GM18870 (cell line): Measurements from ENCODE around the gene C6orf132.

Experiments
- ATAC-seq: cut with Tn5 transposase; IDR thresholded peaks from one replicate; pipeline ENCODE4 v1.9.1; 2021; ENCODE audit warnings: moderate library complexity; ENCODE audit not compliant: unreplicated experiment

The C6orf132 gene

DNA sequence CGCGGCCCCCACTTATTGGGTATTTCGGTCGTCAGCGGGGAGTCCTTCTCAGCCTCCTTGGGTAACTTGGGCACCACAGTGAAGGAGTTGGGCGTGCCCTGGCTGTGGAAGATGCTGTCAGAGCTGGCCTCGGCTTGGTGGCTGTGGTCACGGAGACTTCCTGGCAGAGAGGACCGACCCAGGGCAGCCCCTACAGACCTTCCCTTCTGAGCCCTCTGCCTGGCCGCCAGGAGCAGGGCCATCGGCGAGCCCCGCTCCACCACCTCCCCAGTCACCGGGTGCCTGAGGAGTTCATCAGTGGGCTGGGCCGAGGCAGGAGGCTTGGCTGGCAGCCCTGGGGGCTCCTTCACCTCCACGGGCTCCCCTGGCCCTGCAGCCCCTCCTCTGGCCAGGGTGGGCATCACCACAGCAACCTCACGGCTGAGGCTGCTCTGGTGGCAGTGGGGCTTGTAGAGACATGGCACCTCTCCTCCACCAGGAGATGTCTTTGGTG is 37.2 kb downstream of the C6orf132 start:
- ATAC-seq = no peak

DNA sequence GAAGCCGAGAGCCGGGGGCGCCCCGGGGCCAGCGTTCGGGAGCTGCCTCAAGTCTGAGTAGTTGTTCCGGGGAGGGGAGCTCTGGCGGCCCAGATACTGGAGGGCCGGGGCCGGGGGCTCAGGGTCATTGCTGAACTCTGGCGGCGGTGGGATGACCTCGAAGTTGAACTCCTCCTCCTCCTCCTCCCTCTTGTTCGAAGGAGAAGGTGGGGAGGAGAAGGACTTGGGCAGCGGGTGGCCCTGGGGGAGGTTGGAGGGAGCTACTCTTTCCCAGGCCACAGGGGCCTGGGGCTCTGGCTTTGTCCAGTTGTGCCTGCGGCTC is 37.7 kb downstream of the C6orf132 start:
- ATAC-seq = no peak

DNA sequence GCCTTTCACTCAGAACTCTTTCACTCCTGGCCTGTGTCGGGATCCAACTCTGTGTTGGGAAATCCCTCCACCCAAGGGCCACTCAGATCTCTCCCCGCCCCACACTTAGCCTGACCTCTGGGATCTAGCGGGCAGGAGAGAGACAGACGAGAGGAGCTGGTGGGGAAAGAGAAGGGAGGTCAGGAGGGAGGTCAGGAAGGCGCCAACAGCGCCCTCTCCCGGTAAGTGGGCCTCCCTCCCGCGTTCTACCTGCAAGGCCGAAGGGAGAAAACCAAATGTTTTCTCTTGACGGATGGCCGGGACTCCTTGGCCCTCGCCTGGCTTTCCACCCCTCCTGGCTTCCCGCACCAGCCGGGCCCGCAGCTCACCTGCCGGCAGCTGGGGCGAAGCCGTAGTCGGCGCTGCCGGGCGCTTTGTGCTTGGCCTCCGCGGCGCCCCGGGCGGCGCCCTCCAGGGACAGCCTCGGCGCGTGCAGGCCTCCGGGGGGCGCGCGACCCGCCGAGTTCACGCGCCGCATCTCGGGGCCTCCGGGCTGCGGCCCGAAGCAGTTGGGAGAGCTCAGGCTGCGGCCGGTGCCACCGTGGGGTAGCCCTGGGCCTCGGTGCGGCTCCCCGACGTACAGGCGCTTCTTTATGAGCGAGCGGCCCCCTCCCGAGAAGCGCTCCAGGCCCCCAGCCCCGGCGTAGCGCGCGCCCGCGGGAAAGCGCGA is 38.2 kb downstream of the C6orf132 start:
- no peak for ATAC-seq

- no peak for ATAC-seq
Observed at GRCh38 chr6:42103753-42104094, 38.7 kb downstream of the C6orf132 start.

DNA sequence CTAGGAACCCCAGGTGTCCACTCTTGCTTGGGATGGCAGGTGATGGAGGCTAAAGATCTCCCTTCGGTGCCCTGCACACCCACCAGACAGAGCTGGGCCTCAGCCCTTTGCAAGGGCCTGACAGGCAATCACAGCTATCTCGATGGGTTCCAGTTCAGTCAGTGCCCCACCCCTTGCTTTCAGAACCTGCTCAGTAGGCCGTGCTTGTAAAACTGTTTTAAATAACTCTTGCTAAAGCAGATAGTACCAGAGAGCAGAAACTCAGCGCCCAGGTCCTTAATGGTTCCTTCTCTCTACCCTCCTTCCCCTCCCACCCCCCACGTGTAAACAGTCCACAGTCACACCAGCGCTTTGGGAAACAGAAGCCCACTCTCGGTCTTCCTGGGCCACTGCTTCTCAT is 39.2 kb downstream of the C6orf132 start:
- ATAC-seq = no peak

GRCh38 chr6:42101186-42101657 is 41.2 kb downstream of the C6orf132 start:
- ATAC-seq = no peak

GRCh38 chr6:42100029-42100901 is 42.2 kb downstream of the C6orf132 start:
- no peak for ATAC-seq

GRCh38 chr6:42099340-42100028 is 42.9 kb downstream of the C6orf132 start:
- ATAC-seq = no peak

GRCh38 chr6:42095776-42096541 is 46.5 kb downstream of the C6orf132 start:
- no peak for ATAC-seq

DNA sequence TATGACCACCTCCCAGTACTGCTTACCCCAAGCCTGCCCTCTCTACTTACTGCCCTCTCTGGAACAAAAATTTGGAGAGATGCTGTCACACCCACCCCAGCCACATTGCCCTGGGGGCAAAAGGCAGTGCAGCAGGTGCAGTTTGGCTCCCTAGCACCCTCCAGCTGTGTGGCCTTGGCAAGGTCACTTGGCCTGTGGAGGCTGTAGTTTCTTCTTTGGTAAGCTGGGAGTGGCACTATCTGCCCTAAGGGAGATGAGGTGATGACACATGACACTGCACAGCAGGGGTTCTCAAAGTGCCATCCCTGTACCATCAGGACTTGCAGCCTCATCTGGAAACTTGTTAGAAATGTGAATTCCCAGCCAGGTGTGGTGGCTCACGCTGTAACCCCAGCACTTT is 47.3 kb downstream of the C6orf132 start:
- no peak for ATAC-seq

- ATAC-seq = no peak
Observed at GRCh38 chr6:42093582-42094329, 48.7 kb downstream of the C6orf132 start.

DNA sequence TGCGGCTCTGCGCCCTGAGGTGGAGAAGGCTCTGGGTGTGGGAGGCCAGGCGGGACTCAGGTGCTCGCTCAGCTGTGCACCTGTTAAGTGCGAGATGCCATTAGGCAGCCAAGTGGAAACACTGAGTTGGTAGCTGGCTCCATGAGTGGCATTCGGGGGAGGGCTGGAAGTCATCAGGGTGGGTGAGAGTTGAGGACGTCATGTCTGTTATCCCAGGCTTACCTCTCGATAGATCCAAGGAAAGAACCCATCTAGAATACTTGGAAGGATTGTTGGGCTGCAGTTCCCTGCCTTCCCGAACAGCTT is 50.7 kb downstream of the C6orf132 start:
- no peak for ATAC-seq

DNA sequence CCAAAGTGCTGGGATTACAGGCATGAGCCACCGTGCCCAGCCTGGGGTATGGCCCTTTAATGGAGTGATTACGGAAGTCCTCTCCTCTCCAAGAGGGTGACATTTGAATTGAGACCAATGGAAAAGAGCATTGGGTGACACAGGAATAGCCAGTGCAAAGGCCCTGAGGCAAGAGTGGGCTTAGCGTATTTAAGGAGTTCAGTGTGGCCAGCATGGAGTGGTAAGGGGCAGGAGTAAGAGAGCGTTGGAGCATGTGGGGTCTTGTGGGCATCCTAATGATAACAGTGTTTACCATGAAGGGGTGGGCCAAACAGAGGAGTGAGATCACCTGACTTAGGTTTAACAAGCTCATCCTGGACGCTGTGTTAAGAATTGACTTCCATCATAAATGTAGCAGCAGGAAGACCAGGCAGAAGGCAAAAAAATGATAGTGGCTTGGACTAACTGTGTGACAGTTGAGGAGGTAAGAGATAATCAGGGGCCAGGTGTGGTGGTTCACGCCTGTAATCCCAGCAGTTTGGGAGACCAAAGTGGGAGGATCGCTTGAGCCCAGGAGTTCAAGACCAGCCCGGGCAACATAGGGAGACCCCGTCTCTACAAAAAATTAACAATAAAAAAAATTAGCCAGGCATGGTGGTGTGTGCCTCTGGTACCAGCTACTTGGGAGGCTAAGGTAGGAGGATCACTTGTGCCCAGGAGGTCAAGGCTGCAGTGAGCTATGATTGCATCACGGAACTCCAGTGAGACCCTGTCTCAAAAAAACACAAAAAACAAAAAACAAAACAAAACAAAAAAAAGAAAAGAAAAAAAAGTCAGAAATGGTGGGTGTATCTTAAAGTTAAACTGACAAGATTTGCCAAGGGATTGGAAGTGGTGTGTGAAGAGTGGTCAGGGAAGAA is 51.4 kb downstream of the C6orf132 start:
- no peak for ATAC-seq

DNA sequence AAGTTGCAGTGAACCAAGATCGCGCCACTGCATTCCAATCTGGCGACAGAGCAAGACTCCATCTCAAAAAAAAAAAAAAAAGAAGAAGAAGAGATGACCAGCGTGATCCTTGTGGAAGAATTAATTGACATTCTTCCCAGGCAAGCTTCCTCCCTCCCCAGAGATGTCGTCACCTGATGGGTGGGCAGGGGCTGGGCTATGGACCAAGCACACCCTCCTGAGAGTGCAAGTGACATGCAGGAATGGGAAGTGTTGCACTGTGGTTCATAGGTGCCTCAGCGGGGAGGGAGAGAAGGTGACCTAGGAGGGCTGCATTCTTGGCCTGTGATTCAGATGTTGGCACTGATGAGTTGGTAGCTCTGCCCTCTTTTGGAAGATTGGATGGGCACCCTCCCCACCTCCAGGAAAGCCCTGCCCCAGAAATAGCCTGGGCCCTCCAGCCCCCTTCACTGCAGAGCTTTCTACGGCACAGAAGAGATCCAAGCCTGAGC is 54.3 kb downstream of the C6orf132 start:
- ATAC-seq = no peak

GRCh38 chr6:42086046-42087035 is 56.1 kb downstream of the C6orf132 start:
- ATAC-seq = no peak

- no peak for ATAC-seq
Observed at GRCh38 chr6:42084889-42085288, 57.5 kb downstream of the C6orf132 start.

DNA sequence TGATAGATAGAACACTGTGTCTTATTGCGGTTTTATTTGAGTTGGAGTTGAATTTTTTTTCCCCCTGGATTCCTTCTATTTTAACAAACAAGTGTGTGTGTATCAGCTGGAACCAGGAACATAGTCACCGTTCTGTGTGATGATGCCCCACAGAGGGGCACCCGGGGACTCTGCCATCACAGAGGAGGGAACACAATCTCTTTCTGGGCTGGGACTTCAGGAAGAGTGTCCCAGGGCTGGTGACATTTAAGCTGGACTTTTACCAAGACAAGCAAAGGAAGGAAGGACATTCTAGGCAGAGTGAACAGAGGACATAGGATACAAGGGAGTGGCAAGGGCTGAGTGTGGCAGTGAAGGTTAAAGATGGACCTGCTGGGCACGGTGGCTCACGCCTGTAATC is 58.9 kb downstream of the C6orf132 start:
- ATAC-seq = no peak

- ATAC-seq = no peak
Observed at GRCh38 chr6:42079941-42080464, 62.4 kb downstream of the C6orf132 start.
